Liver (tissue), 9 donors: Measurements from ENCODE around the gene MRM1. TPM values are rescaled to one million over a fixed set of nuclear protein-coding genes. Genes with fewer than 3 reads are reported as not detected.

Experiments used
- DNase-seq: peaks from one replicate; pipeline ENCODE4 v3.0.0-alpha.2; 2017; ENCODE audit warnings: low spot score
- H3K27ac ChIP-seq, 2 donors: one replicate each; pipeline ENCODE4 v1.7.0; 2013; ENCODE audit warnings: inconsistent platforms in 2 of 2, low read length in 2 of 2, control low read depth in 1 of 2, low read depth in 1 of 2, mild to moderate bottlenecking in 1 of 2
- H3K27me3 ChIP-seq, 4 donors: one replicate each; pipeline versions ENCODE4 v1.6.1 to v1.7.0; 2013; ENCODE audit warnings: low read length in 3 of 4, inconsistent platforms in 1 of 4, mild to moderate bottlenecking in 1 of 4, moderate library complexity in 1 of 4; ENCODE audit not compliant: control insufficient read depth in 4 of 4, insufficient read depth in 4 of 4
- H3K36me3 ChIP-seq, 4 donors: one replicate each; pipeline versions ENCODE4 v1.6.1 to v1.7.0; 2013; ENCODE audit warnings: low read length in 3 of 4, mild to moderate bottlenecking in 3 of 4, low read depth in 1 of 4, moderate library complexity in 1 of 4; ENCODE audit not compliant: control insufficient read depth in 4 of 4, insufficient read depth in 3 of 4
- H3K4me1 ChIP-seq, 4 donors: one replicate each; pipeline versions ENCODE4 v1.6.1 to v1.7.0; 2013; ENCODE audit warnings: low read length in 3 of 4, mild to moderate bottlenecking in 3 of 4, moderate library complexity in 1 of 4; ENCODE audit not compliant: control insufficient read depth in 4 of 4, insufficient read depth in 4 of 4
- H3K4me3 ChIP-seq, 3 donors: one replicate each; pipeline versions ENCODE4 v1.6.1 to v1.7.0; 2013; ENCODE audit warnings: low read length in 3 of 3, control low read depth in 1 of 3, low read depth in 1 of 3, mild to moderate bottlenecking in 1 of 3
- H3K9ac ChIP-seq, 2 donors: one replicate each; pipeline ENCODE4 v1.7.0; 2013; ENCODE audit warnings: low read length in 2 of 2, mild to moderate bottlenecking in 2 of 2, moderate library complexity in 2 of 2, control low read depth in 1 of 2, low read depth in 1 of 2
- H3K9me3 ChIP-seq, 4 donors: one replicate each; pipeline versions ENCODE4 v1.6.1 to v1.7.0; 2013; ENCODE audit warnings: low read length in 3 of 4; ENCODE audit not compliant: control insufficient read depth in 4 of 4
- CTCF ChIP-seq: fragments of 150-350 bp; IDR thresholded peaks from 2 replicates; pipeline ENCODE4 v1.5.1; 2017; ENCODE audit warnings: improper control_type of control experiment, low read depth, low read length; ENCODE audit not compliant: missing input control
- EGR1 ChIP-seq, 2 donors: IDR thresholded peaks; 2 replicates each; pipeline ENCODE4 v1.6.1; 2016 to 2018; ENCODE audit warnings: antibody characterized with exemption in 2 of 2, low read depth in 2 of 2
- FOXA1 ChIP-seq: IDR thresholded peaks from 2 replicates; pipeline ENCODE4 v1.6.1; 2016; ENCODE audit warnings: antibody characterized with exemption
- FOXA2 ChIP-seq: IDR thresholded peaks from 2 replicates; pipeline ENCODE4 v1.6.1; 2016; ENCODE audit warnings: antibody characterized with exemption
- GABPA ChIP-seq, 2 donors: IDR thresholded peaks in 1 of 2; conservative IDR thresholded peaks in 1 of 2; 2 replicates each; pipeline ENCODE4 v1.6.1; 2016; ENCODE audit warnings: antibody characterized with exemption in 2 of 2, mild to moderate bottlenecking in 1 of 2, moderate library complexity in 1 of 2
- HNF4A ChIP-seq, 2 donors: conservative IDR thresholded peaks; 2 replicates each; pipeline ENCODE4 v1.6.1; 2016; ENCODE audit warnings: antibody characterized with exemption in 2 of 2, mild to moderate bottlenecking in 2 of 2
- HNF4G ChIP-seq: IDR thresholded peaks from 2 replicates; pipeline ENCODE4 v1.6.1; 2016; ENCODE audit warnings: antibody characterized with exemption
- JUND ChIP-seq, 2 donors: IDR thresholded peaks; 2 replicates each; pipeline ENCODE4 v1.6.1; 2016; ENCODE audit warnings: antibody characterized with exemption in 2 of 2
- NR2F2 ChIP-seq: IDR thresholded peaks from 2 replicates; pipeline ENCODE4 v1.6.1; 2016; ENCODE audit warnings: antibody characterized with exemption
- RAD21 ChIP-seq, 2 donors: IDR thresholded peaks; 2 replicates each; pipeline ENCODE4 v1.6.1; 2016; ENCODE audit warnings: antibody characterized with exemption in 2 of 2, mild to moderate bottlenecking in 2 of 2
- RXRA ChIP-seq, 2 donors: IDR thresholded peaks; 2 replicates each; pipeline ENCODE4 v1.6.1; 2017 to 2018; ENCODE audit warnings: antibody characterized with exemption in 2 of 2, mild to moderate bottlenecking in 1 of 2
- SP1 ChIP-seq: IDR thresholded peaks from 2 replicates; pipeline ENCODE4 v1.6.1; 2018; ENCODE audit warnings: antibody characterized with exemption, mild to moderate bottlenecking
- TAF1 ChIP-seq: conservative IDR thresholded peaks from 2 replicates; pipeline ENCODE4 v1.6.1; 2016; ENCODE audit warnings: antibody characterized with exemption, mild to moderate bottlenecking
- YY1 ChIP-seq: IDR thresholded peaks from 2 replicates; pipeline ENCODE4 v1.6.1; 2016; ENCODE audit warnings: antibody characterized with exemption, mild to moderate bottlenecking
- ZBTB33 ChIP-seq: IDR thresholded peaks from 2 replicates; pipeline ENCODE4 v1.6.1; 2016; ENCODE audit warnings: antibody characterized with exemption
- WGBS: extraction: QIAGEN DNeasy Blood & Tissue Kit; methylation state at CpG from one replicate; pipeline ENCODE4 v1.1.7; 2013; 5-methylcytosine and 5-hydroxymethylcytosine counted together
- polyA plus RNA-seq, 2 donors: library from polyadenylated mRNA; stranded (reverse) in 1 of 2; unstranded in 1 of 2; fragments of 200-250 nt in 1 of 2; fragments of >200 nt in 1 of 2; fragmentation: Nextera tagmentation in 1 of 2; extraction: Ambion mirVana in 1 of 2; gene quantifications; one replicate each; pipeline versions ENCODE4 v1.2.1 to v1.2.3, GENCODE V29; 2013 to 2015
- total RNA-seq, 2 donors: library from RNA; depleted of rRNA; stranded (reverse); fragments of >200 nt; gene quantifications; one replicate each; pipeline ENCODE4 v1.2.3, GENCODE V29; 2014
- TF ChIP-seq, protein P1 (sequence below): IDR thresholded peaks from 2 replicates; pipeline ENCODE4 v1.6.1; 2016; ENCODE audit warnings: antibody characterized with exemption
- TF ChIP-seq, protein P2 (sequence below): IDR thresholded peaks from 2 replicates; pipeline ENCODE4 v1.6.1; 2016; ENCODE audit warnings: antibody characterized with exemption, mild to moderate bottlenecking
- TF ChIP-seq, protein P3 (sequence below): IDR thresholded peaks from 2 replicates; pipeline ENCODE4 v1.6.1; 2016; ENCODE audit warnings: antibody characterized with exemption
- donor health status: healthy.
- donor health status: healthy.
- donor health status: healthy.
- donor health status: healthy.
- donor health status: healthy.

MRM1 gene
- total and polyA plus RNA-seq, 4 donors, result 3.2 to 5.9 (median 5.2) TPM

- 85% methylated on average over 13 of the region's 13 CpGs for WGBS
- DNase-seq, result no peak
- peaks cover 5 to 22% (median 8%) of the 10 kb centered on the region in 4 donors for H3K4me1 ChIP-seq
Observed at GRCh38 chr17:36594626-36595401, 6.6 kb upstream of the MRM1 start.

DNA sequence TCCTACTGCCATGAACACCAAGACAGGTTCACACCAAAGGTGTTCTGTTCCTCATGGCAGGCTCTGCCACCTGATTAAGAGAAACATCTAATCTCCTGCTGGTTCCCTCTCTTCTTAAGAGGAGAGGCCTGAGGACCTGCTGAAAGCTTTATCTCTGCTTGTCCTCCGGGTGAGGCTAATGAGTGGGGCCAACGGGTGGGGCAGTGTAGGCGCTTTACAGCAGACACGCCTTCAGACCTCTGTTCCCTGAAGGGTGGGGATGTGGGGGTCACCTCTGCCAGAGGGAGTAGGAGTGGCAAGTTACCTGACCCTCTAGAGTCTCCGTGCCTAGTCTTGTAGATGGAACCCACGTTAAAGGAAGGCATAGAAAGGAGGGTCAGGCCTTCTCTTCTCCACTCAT, 4.2 kb upstream of the MRM1 start:
- DNase-seq, result no peak
- H3K9ac ChIP-seq, result no peak overlapping the region
- H3K4me3 ChIP-seq, result no peak overlapping the region
- no peaks in the 10 kb centered on the region for H3K36me3 ChIP-seq
- no peak overlapping the region for H3K27ac ChIP-seq
- H3K27me3 ChIP-seq, result no peaks in the 10 kb centered on the region
- TF ChIP-seq, protein P1, sequence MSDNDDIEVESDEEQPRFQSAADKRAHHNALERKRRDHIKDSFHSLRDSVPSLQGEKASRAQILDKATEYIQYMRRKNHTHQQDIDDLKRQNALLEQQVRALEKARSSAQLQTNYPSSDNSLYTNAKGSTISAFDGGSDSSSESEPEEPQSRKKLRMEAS, result no peak
- no peak for TF ChIP-seq JUND (IDR thresholded peaks at IDR 0.05)
- no peak for TF ChIP-seq HNF4G
- no peak for TF ChIP-seq SP1
- no peak for TF ChIP-seq HNF4A (conservative IDR thresholded peaks at IDR 0.05)
- TF ChIP-seq GABPA (IDR thresholded peaks at IDR 0.05 in 1 of 2, conservative IDR thresholded peaks at IDR 0.05 in 1 of 2), result no peak
- TF ChIP-seq EGR1 (IDR thresholded peaks at IDR 0.05; ENCODE audit: low read depth in 2 of 2), result no peak
- TF ChIP-seq YY1, result no peak
- TF ChIP-seq NR2F2, result no peak
- no peak for TF ChIP-seq CTCF
- TF ChIP-seq, protein P2, sequence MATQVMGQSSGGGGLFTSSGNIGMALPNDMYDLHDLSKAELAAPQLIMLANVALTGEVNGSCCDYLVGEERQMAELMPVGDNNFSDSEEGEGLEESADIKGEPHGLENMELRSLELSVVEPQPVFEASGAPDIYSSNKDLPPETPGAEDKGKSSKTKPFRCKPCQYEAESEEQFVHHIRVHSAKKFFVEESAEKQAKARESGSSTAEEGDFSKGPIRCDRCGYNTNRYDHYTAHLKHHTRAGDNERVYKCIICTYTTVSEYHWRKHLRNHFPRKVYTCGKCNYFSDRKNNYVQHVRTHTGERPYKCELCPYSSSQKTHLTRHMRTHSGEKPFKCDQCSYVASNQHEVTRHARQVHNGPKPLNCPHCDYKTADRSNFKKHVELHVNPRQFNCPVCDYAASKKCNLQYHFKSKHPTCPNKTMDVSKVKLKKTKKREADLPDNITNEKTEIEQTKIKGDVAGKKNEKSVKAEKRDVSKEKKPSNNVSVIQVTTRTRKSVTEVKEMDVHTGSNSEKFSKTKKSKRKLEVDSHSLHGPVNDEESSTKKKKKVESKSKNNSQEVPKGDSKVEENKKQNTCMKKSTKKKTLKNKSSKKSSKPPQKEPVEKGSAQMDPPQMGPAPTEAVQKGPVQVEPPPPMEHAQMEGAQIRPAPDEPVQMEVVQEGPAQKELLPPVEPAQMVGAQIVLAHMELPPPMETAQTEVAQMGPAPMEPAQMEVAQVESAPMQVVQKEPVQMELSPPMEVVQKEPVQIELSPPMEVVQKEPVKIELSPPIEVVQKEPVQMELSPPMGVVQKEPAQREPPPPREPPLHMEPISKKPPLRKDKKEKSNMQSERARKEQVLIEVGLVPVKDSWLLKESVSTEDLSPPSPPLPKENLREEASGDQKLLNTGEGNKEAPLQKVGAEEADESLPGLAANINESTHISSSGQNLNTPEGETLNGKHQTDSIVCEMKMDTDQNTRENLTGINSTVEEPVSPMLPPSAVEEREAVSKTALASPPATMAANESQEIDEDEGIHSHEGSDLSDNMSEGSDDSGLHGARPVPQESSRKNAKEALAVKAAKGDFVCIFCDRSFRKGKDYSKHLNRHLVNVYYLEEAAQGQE, result no peak
- no peak for TF ChIP-seq FOXA2
- no peak for TF ChIP-seq FOXA1
- TF ChIP-seq RXRA (IDR thresholded peaks at IDR 0.05), result no peak
- TF ChIP-seq, protein P3, sequence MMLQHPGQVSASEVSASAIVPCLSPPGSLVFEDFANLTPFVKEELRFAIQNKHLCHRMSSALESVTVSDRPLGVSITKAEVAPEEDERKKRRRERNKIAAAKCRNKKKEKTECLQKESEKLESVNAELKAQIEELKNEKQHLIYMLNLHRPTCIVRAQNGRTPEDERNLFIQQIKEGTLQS, result no peak
- TF ChIP-seq RAD21 (IDR thresholded peaks at IDR 0.05), result no peak
- no peak for TF ChIP-seq TAF1
- no peak for TF ChIP-seq ZBTB33
- no peaks in the 10 kb centered on the region for H3K9me3 ChIP-seq
- peaks cover 7 to 22% (median 13%) of the 10 kb centered on the region in 4 donors for H3K4me1 ChIP-seq
- 82% methylated on average over 6 of the region's 6 CpGs for WGBS

More at GRCh38 chr17:36594626-36595401, 6.6 kb upstream of the MRM1 start:
- Histone ChIP-seq H3K27ac (no peak overlapping the region), H3K9ac (no peak overlapping the region), H3K9me3 (no peaks in the 10 kb centered on the region), H3K27me3 (no peaks in the 10 kb centered on the region), H3K36me3 (no peaks in the 10 kb centered on the region), H3K4me3 (no peak overlapping the region)
- TF ChIP-seq, protein P3, result no peak
- TF ChIP-seq TAF1 (no peak), YY1 (no peak)
